ENCODE data around the gene IFT27.

Gene IFT27

DNA sequence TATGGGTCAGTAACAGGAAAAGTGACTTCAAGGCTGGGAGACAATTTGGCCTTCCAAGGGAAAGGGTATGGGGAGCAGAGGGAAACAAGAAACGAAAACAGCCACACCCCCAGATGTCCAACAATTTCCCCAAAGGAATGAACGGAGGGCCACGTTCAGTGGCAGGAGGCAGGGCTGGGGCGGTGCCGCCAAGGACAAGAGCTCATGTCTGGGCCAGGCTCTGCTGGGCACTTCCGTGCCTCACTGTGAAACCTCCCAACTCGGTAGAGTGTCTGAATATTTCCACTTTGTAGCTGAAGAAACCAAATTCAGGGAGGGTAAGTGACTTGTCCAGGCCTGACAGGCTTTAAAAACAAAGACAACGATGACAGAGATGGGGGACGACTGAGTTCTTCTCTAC is 11.9 kb downstream of the IFT27 start:
- TF ChIP-seq YY1 (IDR thresholded peaks at IDR 0.05; ENCODE audit: low read depth), result no peak
- no peak for TF ChIP-seq NFIC (IDR thresholded peaks at IDR 0.05)
- TF ChIP-seq RAD21 (IDR thresholded peaks at IDR 0.05; ENCODE audit: low read depth), result no peak
- TF ChIP-seq FOXM1 (IDR thresholded peaks at IDR 0.05; ENCODE audit: borderline replicate concordance, low read depth), result no peak
- no peak for TF ChIP-seq EP300 (IDR thresholded peaks at IDR 0.05; ENCODE audit: borderline replicate concordance)
- no peak for TF ChIP-seq CREB1 (IDR thresholded peaks at IDR 0.05; ENCODE audit: low read depth)
- TF ChIP-seq, protein P1, sequence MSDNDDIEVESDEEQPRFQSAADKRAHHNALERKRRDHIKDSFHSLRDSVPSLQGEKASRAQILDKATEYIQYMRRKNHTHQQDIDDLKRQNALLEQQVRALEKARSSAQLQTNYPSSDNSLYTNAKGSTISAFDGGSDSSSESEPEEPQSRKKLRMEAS (IDR thresholded peaks at IDR 0.05), result no peak
- no peak for TF ChIP-seq ZBTB7A (IDR thresholded peaks at IDR 0.05; ENCODE audit: low read depth)
- no peak for TF ChIP-seq USF1 (IDR thresholded peaks at IDR 0.05)
- TF ChIP-seq EGR1 (IDR thresholded peaks at IDR 0.05), result no peak
- no peak for TF ChIP-seq CEBPB (IDR thresholded peaks at IDR 0.05)
- TF ChIP-seq TCF12 (IDR thresholded peaks at IDR 0.05; ENCODE audit: low read depth), result no peak
- no peak for TF ChIP-seq TEAD4 (IDR thresholded peaks at IDR 0.05)
- no peak for TF ChIP-seq REST (IDR thresholded peaks at IDR 0.05; ENCODE audit: low read depth)
- TF ChIP-seq TAF1 (IDR thresholded peaks at IDR 0.05; ENCODE audit: low read depth), result no peak

DNA sequence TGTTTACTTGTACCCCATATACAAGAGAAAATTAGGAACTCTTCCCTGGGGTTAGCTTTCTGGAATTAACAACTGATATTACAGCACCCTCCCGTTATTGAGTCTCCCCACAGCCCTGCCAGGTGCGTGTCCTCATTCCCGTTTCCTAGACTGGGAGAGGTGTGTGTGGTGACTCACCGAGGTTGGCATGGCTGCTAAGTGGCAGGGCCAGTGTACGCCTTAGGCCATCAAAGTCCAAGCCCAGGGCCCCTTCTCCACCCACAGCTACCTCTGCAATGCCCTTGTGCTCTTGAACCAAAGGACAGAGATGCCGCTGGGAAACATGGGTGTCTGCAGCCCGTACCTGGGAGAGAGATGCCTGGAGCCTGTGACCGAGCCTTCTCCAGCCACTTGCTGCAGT is 12.3 kb downstream of the IFT27 start:
- TF ChIP-seq EP300 (IDR thresholded peaks at IDR 0.05; ENCODE audit: borderline replicate concordance) (no peak), TAF1 (IDR thresholded peaks at IDR 0.05; ENCODE audit: low read depth) (no peak)

- no peak for TF ChIP-seq TAF1 (IDR thresholded peaks at IDR 0.05; ENCODE audit: low read depth)
- TF ChIP-seq RAD21 (IDR thresholded peaks at IDR 0.05; ENCODE audit: low read depth), result no peak
- TF ChIP-seq NFIC (IDR thresholded peaks at IDR 0.05), result no peak
- TF ChIP-seq EP300 (IDR thresholded peaks at IDR 0.05; ENCODE audit: borderline replicate concordance), result no peak
- no peak for TF ChIP-seq USF1 (IDR thresholded peaks at IDR 0.05)
- TF ChIP-seq, protein P1 (IDR thresholded peaks at IDR 0.05), result no peak
- TF ChIP-seq TCF12 (IDR thresholded peaks at IDR 0.05; ENCODE audit: low read depth), result no peak
- TF ChIP-seq EGR1 (IDR thresholded peaks at IDR 0.05), result no peak
- no peak for TF ChIP-seq ZBTB7A (IDR thresholded peaks at IDR 0.05; ENCODE audit: low read depth)
- no peak for TF ChIP-seq FOXM1 (IDR thresholded peaks at IDR 0.05; ENCODE audit: borderline replicate concordance, low read depth)
- no peak for TF ChIP-seq TEAD4 (IDR thresholded peaks at IDR 0.05)
- TF ChIP-seq CREB1 (IDR thresholded peaks at IDR 0.05; ENCODE audit: low read depth), result no peak
- no peak for TF ChIP-seq REST (IDR thresholded peaks at IDR 0.05; ENCODE audit: low read depth)
- no peak for TF ChIP-seq CEBPB (IDR thresholded peaks at IDR 0.05)
- TF ChIP-seq YY1 (IDR thresholded peaks at IDR 0.05; ENCODE audit: low read depth), result no peak
These were observed 13.1 kb downstream of the IFT27 start for GRCh38 chr22:36762687-36763260.

- no peak for TF ChIP-seq TAF1 (IDR thresholded peaks at IDR 0.05; ENCODE audit: low read depth)
These were observed 14.2 kb downstream of the IFT27 start for GRCh38 chr22:36761553-36762240.

DNA sequence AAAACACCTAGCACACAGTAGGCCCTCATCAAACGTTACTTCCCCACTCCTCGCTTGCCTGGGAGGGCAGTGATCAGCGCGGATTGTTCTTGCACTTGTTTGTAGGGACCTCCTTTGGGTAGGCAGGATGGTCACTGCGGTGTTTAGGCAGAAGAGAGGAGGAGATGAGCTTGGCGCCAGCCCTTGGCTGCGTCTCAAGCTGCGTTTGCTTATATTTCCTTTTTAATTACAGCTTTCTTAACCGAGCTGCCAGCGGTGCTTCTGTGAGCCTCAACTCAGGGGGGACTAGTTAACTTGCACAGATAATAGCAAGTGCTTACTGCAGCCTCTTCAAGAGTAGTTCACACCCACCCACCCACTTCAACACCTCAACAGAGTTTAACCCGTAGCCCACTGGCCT is 15.1 kb downstream of the IFT27 start:
- TF ChIP-seq TAF1 (IDR thresholded peaks at IDR 0.05; ENCODE audit: low read depth) (no peak), EP300 (IDR thresholded peaks at IDR 0.05; ENCODE audit: borderline replicate concordance) (no peak), NFIC (IDR thresholded peaks at IDR 0.05) (no peak), EGR1 (IDR thresholded peaks at IDR 0.05) (no peak), USF1 (IDR thresholded peaks at IDR 0.05) (no peak), CREB1 (IDR thresholded peaks at IDR 0.05; ENCODE audit: low read depth) (no peak), CEBPB (IDR thresholded peaks at IDR 0.05) (no peak), YY1 (IDR thresholded peaks at IDR 0.05; ENCODE audit: low read depth) (no peak), TCF12 (IDR thresholded peaks at IDR 0.05; ENCODE audit: low read depth) (no peak), FOXM1 (IDR thresholded peaks at IDR 0.05; ENCODE audit: borderline replicate concordance, low read depth) (no peak), TEAD4 (IDR thresholded peaks at IDR 0.05) (no peak), RAD21 (IDR thresholded peaks at IDR 0.05; ENCODE audit: low read depth) (no peak), REST (IDR thresholded peaks at IDR 0.05; ENCODE audit: low read depth) (no peak), ZBTB7A (IDR thresholded peaks at IDR 0.05; ENCODE audit: low read depth) (no peak)
- TF ChIP-seq, protein P1 (IDR thresholded peaks at IDR 0.05), result no peak
